Astrocyte of the cerebellum (primary cell): ENCODE data around the gene SLC25A34.

Experiments
- DNase-seq: peaks from one replicate; pipeline ENCODE4 v3.0.0-alpha.2; 2011; ENCODE audit warnings: low read depth
- H3K4me3 ChIP-seq: 2 replicates; pipeline ENCODE4 v1.5.1; 2011; ENCODE audit warnings: mild to moderate bottlenecking, low read depth, low read length, moderate library complexity
- CTCF ChIP-seq: IDR thresholded peaks from 2 replicates; pipeline ENCODE4 v1.5.1; 2012; ENCODE audit warnings: low read length, low read depth, moderate library complexity, mild to moderate bottlenecking; ENCODE audit errors: missing control alignments
- in situ Hi-C: cut with HindIII; loops from 2 replicates; pipeline ENCODE4 v1.10.0; 2017; ENCODE audit warnings: low sequenced_read_pairs

The SLC25A34 gene

GRCh38 chr1:15757016-15757543 is 21.0 kb downstream of the SLC25A34 start:
- no peak overlapping the region for H3K4me3 ChIP-seq
- in situ Hi-C loops = no loop called here
- TF ChIP-seq CTCF = no peak
- no peak for DNase-seq

- in situ Hi-C loops = no loop called here
- peak overlapping the region; percentile 84 for H3K4me3 ChIP-seq
- no peak for DNase-seq
- no peak for TF ChIP-seq CTCF
Observed at GRCh38 chr1:15757575-15758342, 21.7 kb downstream of the SLC25A34 start.

- no peak for DNase-seq
- peak within 1 kb of the TSS; percentile 84 for H3K4me3 ChIP-seq
- TF ChIP-seq CTCF = no peak
- in situ Hi-C loops = no loop called here
Observed at GRCh38 chr1:15758343-15758931, 22.4 kb downstream of the SLC25A34 start, which contains the start of gene FBLIM1. Gene FBLIM1 (plus strand): TSS chr1:15758795. CDS start chr1:15764984, 6,189 bp downstream.

- no peak for DNase-seq
- TF ChIP-seq CTCF = no peak
- peak overlapping the region; percentile 84 for H3K4me3 ChIP-seq
- in situ Hi-C loops = no loop called here
Observed at GRCh38 chr1:15758953-15759661, 23.0 kb downstream of the SLC25A34 start.

GRCh38 chr1:15760520-15761211 is 24.6 kb downstream of the SLC25A34 start:
- in situ Hi-C loops = no loop called here
- H3K4me3 ChIP-seq = peak overlapping the region; percentile 84
- peak; percentile 19 for DNase-seq
- TF ChIP-seq CTCF = no peak
